HepG2 (cell line): Measurements from ENCODE around the gene PXMP4. TPM values are rescaled to one million over a fixed set of nuclear protein-coding genes. Genes with fewer than 3 reads are reported as not detected.

Source experiments
- BRCA1 ChIP-seq: sonication (generic); formaldehyde crosslinking; IDR thresholded peaks from 2 replicates; pipeline ENCODE4 v1.4.0; 2020; ENCODE audit warnings: missing genetic modification reagents
- ETV6 ChIP-seq: sonication (generic); formaldehyde crosslinking; conservative IDR thresholded peaks from 2 replicates; pipeline ENCODE4 v1.4.0; 2020; ENCODE audit warnings: missing genetic modification reagents
- FOXC1 ChIP-seq: sonication (generic); formaldehyde crosslinking; IDR thresholded peaks from 2 replicates; pipeline ENCODE4 v1.8.0; 2022; ENCODE audit warnings: mild to moderate bottlenecking, missing genetic modification reagents, borderline replicate concordance
- FOXM1 ChIP-seq: sonication (generic); formaldehyde crosslinking; IDR thresholded peaks from 2 replicates; pipeline ENCODE4 v1.5.0; 2020; ENCODE audit warnings: missing genetic modification reagents
- HNRNPUL1 ChIP-seq: fragments of 200-400 bp; formaldehyde crosslinking; IDR thresholded peaks from 2 replicates; pipeline ENCODE4 v1.6.1; 2017; ENCODE audit warnings: low read depth, mild to moderate bottlenecking, low read length, moderate library complexity
- MIER3 ChIP-seq: IDR thresholded peaks from 2 replicates; pipeline ENCODE4 v1.6.1; 2016; ENCODE audit warnings: missing compliant biosample characterization, borderline replicate concordance
- MTA3 ChIP-seq: sonication (generic); formaldehyde crosslinking; IDR thresholded peaks from 2 replicates; pipeline ENCODE4 v1.4.0; 2020; ENCODE audit warnings: missing genetic modification reagents
- MZF1 ChIP-seq: sonication (generic); formaldehyde crosslinking; IDR thresholded peaks from 2 replicates; pipeline ENCODE4 v1.8.1; 2023; ENCODE audit warnings: mild to moderate bottlenecking, missing genetic modification reagents, borderline replicate concordance
- RXRA ChIP-seq: sonication (generic); formaldehyde crosslinking; IDR thresholded peaks from 2 replicates; pipeline ENCODE4 v1.5.1; 2020; ENCODE audit warnings: missing genetic modification reagents
- SMYD3 ChIP-seq: sonication (generic); formaldehyde crosslinking; IDR thresholded peaks from 2 replicates; pipeline ENCODE4 v1.8.1; 2023; ENCODE audit warnings: mild to moderate bottlenecking, missing genetic modification reagents
- SP1 ChIP-seq, 2 experiments: fragments of 450-650 bp in 1 of 2; sonication (generic) in 1 of 2; formaldehyde crosslinking in 1 of 2; IDR thresholded peaks; 2 replicates each; pipeline versions ENCODE4 v1.4.0 to v1.6.1; 2016 to 2020; ENCODE audit warnings: missing genetic modification reagents in 1 of 2
- ZFP62 ChIP-seq: sonication (generic); formaldehyde crosslinking; IDR thresholded peaks from 2 replicates; pipeline ENCODE4 v1.4.0; 2020; ENCODE audit warnings: missing genetic modification reagents
- ZNF460 ChIP-seq: sonication (generic); formaldehyde crosslinking; IDR thresholded peaks from 2 replicates; pipeline ENCODE4 v1.5.1; 2020; ENCODE audit warnings: missing genetic modification reagents, mild to moderate bottlenecking, borderline replicate concordance
- ZNF605 ChIP-seq: sonication (generic); formaldehyde crosslinking; IDR thresholded peaks from 2 replicates; pipeline ENCODE4 v1.8.0; 2022; ENCODE audit warnings: mild to moderate bottlenecking, missing genetic modification reagents
- ZNF607 ChIP-seq: sonication (generic); formaldehyde crosslinking; IDR thresholded peaks from 2 replicates; pipeline ENCODE4 v1.5.1; 2020; ENCODE audit warnings: missing genetic modification reagents, mild to moderate bottlenecking, borderline replicate concordance
- polyA plus RNA-seq, 8 experiments: library from polyadenylated mRNA; depleted of rRNA in 3 of 8; stranded (reverse) in 7 of 8; unstranded in 1 of 8; fragments of >200 nt; fragmentation: Illumina TruSeq in 4 of 8; extraction: Trizol in 4 of 8; gene quantifications; 2 replicates each; pipeline versions ENCODE4 v1.2.1 to v1.2.3, GENCODE V29; 2011 to 2016; ENCODE audit warnings: low read depth in 4 of 8, missing spikeins in 1 of 8, mixed read lengths in 1 of 8; ENCODE audit not compliant: insufficient read depth in 1 of 8
- total RNA-seq, 5 experiments: library from RNA; depleted of rRNA; stranded (reverse); fragments of >200 nt; fragmentation: Illumina TruSeq; extraction: Trizol; gene quantifications; 2 replicates each; pipeline ENCODE4 v1.2.3, GENCODE V29; 2016; ENCODE audit warnings: low read depth in 1 of 5
- TF ChIP-seq, protein P1 (sequence below): sonication (generic); formaldehyde crosslinking; IDR thresholded peaks from 2 replicates; pipeline ENCODE4 v1.5.0; 2020; ENCODE audit warnings: mild to moderate bottlenecking, missing genetic modification reagents
- TF ChIP-seq, protein P2 (sequence below): sonication (generic); formaldehyde crosslinking; IDR thresholded peaks from 2 replicates; pipeline ENCODE4 v1.4.0; 2020; ENCODE audit warnings: low read depth, missing genetic modification reagents
- TF ChIP-seq, protein P3 (sequence below): IDR thresholded peaks from 2 replicates; pipeline ENCODE4 v1.6.1; 2016; ENCODE audit warnings: low read depth, borderline replicate concordance
- TF ChIP-seq, protein P4 (sequence below): sonication (generic); formaldehyde crosslinking; IDR thresholded peaks from 2 replicates; pipeline ENCODE4 v1.5.0; 2020; ENCODE audit warnings: mild to moderate bottlenecking, missing genetic modification reagents

PXMP4 gene
- total and polyA plus RNA-seq, 2 of the 13 experiments (the other 11 are each of a cell fraction or from before 2014, with no cell fraction given), result not detected

DNA sequence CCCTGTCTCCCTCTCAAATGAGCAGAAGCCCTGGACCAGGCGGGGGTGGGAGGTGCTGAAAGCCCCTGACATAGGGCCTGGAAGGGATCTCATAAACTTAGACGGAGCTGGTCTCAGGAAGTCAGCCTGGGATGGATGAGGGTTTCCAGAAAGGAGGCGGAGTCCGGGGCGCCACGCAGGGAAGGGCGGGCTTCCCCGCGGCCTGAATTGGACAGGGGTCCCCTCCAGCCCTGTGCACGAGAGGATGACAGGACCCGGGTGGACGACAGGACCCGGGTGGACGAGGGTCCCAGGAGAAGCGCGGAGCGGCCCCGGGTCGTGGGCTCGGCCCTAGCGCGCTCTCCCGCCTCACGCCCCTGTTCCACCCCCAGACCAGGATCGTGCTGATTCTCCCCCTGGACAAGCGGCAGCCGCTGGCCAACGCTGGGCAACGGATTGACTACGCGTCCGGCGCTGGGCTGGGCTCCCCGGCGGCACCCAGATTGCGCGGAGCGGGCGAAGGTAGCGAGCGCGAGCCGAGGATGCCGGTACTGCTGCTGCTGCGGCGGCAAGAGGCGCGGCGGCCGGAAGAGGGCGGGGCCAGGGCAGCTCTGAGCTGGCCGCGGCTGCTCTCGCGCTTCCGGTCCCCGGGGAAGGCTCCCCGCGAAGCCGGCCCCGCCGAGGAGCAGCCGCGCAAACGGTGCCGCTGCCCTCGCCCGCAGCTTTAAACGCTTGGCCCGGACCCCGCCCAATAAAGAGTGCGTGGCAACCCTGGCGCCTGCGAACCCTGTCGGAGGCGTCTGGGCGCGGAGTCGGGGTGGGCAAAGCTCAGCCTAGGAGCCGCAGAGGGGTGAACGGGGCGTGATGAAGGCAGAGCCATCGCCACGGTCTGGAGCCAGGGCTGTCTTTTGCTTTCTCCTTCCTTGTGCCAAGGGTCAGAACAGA is 56.7 kb downstream of the PXMP4 start (continued):
- TF ChIP-seq, protein P1, sequence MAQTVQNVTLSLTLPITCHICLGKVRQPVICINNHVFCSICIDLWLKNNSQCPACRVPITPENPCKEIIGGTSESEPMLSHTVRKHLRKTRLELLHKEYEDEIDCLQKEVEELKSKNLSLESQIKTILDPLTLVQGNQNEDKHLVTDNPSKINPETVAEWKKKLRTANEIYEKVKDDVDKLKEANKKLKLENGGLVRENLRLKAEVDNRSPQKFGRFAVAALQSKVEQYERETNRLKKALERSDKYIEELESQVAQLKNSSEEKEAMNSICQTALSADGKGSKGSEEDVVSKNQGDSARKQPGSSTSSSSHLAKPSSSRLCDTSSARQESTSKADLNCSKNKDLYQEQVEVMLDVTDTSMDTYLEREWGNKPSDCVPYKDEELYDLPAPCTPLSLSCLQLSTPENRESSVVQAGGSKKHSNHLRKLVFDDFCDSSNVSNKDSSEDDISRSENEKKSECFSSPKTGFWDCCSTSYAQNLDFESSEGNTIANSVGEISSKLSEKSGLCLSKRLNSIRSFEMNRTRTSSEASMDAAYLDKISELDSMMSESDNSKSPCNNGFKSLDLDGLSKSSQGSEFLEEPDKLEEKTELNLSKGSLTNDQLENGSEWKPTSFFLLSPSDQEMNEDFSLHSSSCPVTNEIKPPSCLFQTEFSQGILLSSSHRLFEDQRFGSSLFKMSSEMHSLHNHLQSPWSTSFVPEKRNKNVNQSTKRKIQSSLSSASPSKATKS (CRISPR knock-in tag), result no peak
- TF ChIP-seq ETV6 (peak; percentile 58; the same call in 1 of the 2 replicates), FOXC1 (CRISPR knock-in tag) (peak; percentile 69), FOXM1 (no peak), BRCA1 (peak; percentile 77; the same call in 1 of the 2 replicates), ZNF460 (CRISPR knock-in tag) (no peak), MZF1 (CRISPR knock-in tag) (no peak), SP1 (IDR thresholded peaks at IDR 0.05) (no peak), SP1 (CRISPR knock-in tag; IDR thresholded peaks at IDR 0.05) (peak; percentile 91), ZFP62 (CRISPR knock-in tag) (no peak), MTA3 (CRISPR knock-in tag) (no peak), SMYD3 (CRISPR knock-in tag) (peak; percentile 86; the same call in 1 of the 2 replicates), ZNF607 (CRISPR knock-in tag) (peak; percentile 41; the same call in 1 of the 2 replicates), MIER3 (CRISPR knock-in tag) (0 out of 2 replicates have a peak, but pooled peaks have one; percentile 16), RXRA (no peak; the same call in 1 of the 2 replicates), ZNF605 (0 out of 2 replicates have a peak, but pooled peaks have one; percentile 88), HNRNPUL1 (no peak)
- TF ChIP-seq, protein P2, sequence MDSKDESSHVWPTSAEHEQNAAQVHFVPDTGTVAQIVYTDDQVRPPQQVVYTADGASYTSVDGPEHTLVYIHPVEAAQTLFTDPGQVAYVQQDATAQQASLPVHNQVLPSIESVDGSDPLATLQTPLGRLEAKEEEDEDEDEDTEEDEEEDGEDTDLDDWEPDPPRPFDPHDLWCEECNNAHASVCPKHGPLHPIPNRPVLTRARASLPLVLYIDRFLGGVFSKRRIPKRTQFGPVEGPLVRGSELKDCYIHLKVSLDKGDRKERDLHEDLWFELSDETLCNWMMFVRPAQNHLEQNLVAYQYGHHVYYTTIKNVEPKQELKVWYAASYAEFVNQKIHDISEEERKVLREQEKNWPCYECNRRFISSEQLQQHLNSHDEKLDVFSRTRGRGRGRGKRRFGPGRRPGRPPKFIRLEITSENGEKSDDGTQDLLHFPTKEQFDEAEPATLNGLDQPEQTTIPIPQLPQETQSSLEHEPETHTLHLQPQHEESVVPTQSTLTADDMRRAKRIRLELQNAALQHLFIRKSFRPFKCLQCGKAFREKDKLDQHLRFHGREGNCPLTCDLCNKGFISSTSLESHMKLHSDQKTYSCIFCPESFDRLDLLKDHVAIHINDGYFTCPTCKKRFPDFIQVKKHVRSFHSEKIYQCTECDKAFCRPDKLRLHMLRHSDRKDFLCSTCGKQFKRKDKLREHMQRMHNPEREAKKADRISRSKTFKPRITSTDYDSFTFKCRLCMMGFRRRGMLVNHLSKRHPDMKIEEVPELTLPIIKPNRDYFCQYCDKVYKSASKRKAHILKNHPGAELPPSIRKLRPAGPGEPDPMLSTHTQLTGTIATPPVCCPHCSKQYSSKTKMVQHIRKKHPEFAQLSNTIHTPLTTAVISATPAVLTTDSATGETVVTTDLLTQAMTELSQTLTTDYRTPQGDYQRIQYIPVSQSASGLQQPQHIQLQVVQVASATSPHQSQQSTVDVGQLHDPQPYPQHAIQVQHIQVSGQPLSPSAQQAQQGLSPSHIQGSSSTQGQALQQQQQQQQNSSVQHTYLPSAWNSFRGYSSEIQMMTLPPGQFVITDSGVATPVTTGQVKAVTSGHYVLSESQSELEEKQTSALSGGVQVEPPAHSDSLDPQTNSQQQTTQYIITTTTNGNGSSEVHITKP (CRISPR knock-in tag), result no peak
- TF ChIP-seq, protein P3, sequence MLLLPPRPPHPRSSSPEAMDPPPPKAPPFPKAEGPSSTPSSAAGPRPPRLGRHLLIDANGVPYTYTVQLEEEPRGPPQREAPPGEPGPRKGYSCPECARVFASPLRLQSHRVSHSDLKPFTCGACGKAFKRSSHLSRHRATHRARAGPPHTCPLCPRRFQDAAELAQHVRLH (CRISPR knock-in tag), result peak; percentile 96
- TF ChIP-seq, protein P4, sequence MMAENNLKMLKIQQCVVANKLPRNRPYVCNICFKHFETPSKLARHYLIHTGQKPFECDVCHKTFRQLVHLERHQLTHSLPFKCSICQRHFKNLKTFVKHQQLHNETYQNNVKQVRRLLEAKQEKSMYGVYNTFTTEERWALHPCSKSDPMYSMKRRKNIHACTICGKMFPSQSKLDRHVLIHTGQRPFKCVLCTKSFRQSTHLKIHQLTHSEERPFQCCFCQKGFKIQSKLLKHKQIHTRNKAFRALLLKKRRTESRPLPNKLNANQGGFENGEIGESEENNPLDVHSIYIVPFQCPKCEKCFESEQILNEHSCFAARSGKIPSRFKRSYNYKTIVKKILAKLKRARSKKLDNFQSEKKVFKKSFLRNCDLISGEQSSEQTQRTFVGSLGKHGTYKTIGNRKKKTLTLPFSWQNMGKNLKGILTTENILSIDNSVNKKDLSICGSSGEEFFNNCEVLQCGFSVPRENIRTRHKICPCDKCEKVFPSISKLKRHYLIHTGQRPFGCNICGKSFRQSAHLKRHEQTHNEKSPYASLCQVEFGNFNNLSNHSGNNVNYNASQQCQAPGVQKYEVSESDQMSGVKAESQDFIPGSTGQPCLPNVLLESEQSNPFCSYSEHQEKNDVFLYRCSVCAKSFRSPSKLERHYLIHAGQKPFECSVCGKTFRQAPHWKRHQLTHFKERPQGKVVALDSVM (CRISPR knock-in tag), result peak; percentile 62
